HL-60 (cell line): ENCODE measurements around the gene NEK1.

Source experiments
- CTCF ChIP-seq: IDR thresholded peaks from one replicate; pipeline ENCODE4 v1.5.1; 2011; ENCODE audit warnings: low read length, control low read depth, inconsistent platforms; ENCODE audit not compliant: insufficient read depth
- GABPA ChIP-seq: IDR thresholded peaks from 2 replicates; pipeline ENCODE4 v1.6.1; 2012; ENCODE audit warnings: low read depth
- POLR2AphosphoS5 ChIP-seq: IDR thresholded peaks from 2 replicates; pipeline ENCODE4 v1.6.1; 2012; ENCODE audit warnings: low read depth
- REST ChIP-seq: IDR thresholded peaks from 2 replicates; pipeline ENCODE4 v1.6.1; 2012; ENCODE audit warnings: low read depth; ENCODE audit not compliant: insufficient replicate concordance

- TF ChIP-seq CTCF (no peak), GABPA (no peak), POLR2AphosphoS5 (no peak), REST (no peak)
Measured at GRCh38 chr4:169611157-169611556, 1.2 kb downstream of the NEK1 start.
